Adipose tissue (tissue), 3 donors: ENCODE results near the gene ADGRE1. TPM values are rescaled to one million over a fixed set of nuclear protein-coding genes. Genes with fewer than 3 reads are reported as not detected.
"Not testable (repeated sequence)": the region's sequence is repeated elsewhere in the genome, so short reads cannot be mapped to it uniquely, and the experiment has no call there.

Source experiments
- H3K27ac ChIP-seq: one replicate; pipeline ENCODE4 v1.5.1; 2013; ENCODE audit warnings: low read depth, low read length
- whole genome bisulfite sequencing, 3 donors: extraction: QIAGEN DNeasy Blood & Tissue Kit; methylation state at CpG; one replicate each; pipeline ENCODE4 v1.1.7; 2013; 5-methylcytosine and 5-hydroxymethylcytosine counted together
- polyA plus RNA-seq, 3 donors: library from polyadenylated mRNA; stranded (reverse); fragments of 200-250 nt; gene quantifications; one replicate each; pipeline ENCODE4 v1.2.3, GENCODE V29; 2013
- donor health status: healthy with polysubstance abuse.
- donor health status: Bipolar disorder and iron deficiency.
- donor health status: healthy.

ADGRE1 gene
- 1 to 10 TPM in 1 of 3 donors, under 1 TPM in 2; 0.11 to 1.4 (median 0.13) TPM for polyA plus RNA-seq

- no peak within 1 kb of the TSS for H3K27ac ChIP-seq
- 51 to 65% (median 56%) methylated on average over 4 of the region's 4 CpGs for WGBS, 3 donors
Observed at GRCh38 chr19:6887316-6887715, at the start of gene ADGRE1. TSS of gene ADGRE1 (plus strand) at chr19:6887579. CDS start at chr19:6887609, 30 bp downstream.

GRCh38 chr19:6838062-6838655, 49.2 kb upstream of the ADGRE1 start:
- WGBS, 3 donors, result 77 to 94% (median 90%) methylated on average over 3 of the region's 3 CpGs

GRCh38 chr19:6842871-6843607, 44.3 kb upstream of the ADGRE1 start:
- no peak overlapping the region for H3K27ac ChIP-seq
- WGBS, 3 donors, result 70 to 83% (median 80%) methylated on average over 5 of the region's 5 CpGs

More at GRCh38 chr19:6838062-6838655, 49.2 kb upstream of the ADGRE1 start:
- no peak overlapping the region for H3K27ac ChIP-seq

GRCh38 chr19:6847828-6848200, 39.6 kb upstream of the ADGRE1 start:
- 92 to 96% (median 94%) methylated on average over 11 of the region's 11 CpGs for WGBS, 3 donors
- no peak overlapping the region for H3K27ac ChIP-seq

- H3K27ac ChIP-seq, result no peak overlapping the region
- WGBS, 3 donors, result 76 to 85% (median 79%) methylated on average over 3 of the region's 3 CpGs
Observed at GRCh38 chr19:6848986-6849385, 38.4 kb upstream of the ADGRE1 start.

GRCh38 chr19:6849876-6850275, 37.5 kb upstream of the ADGRE1 start:
- WGBS, 3 donors, result 42 to 84% (median 45%) methylated on average over 2 of the region's 2 CpGs

GRCh38 chr19:6851359-6851758, 36.0 kb upstream of the ADGRE1 start:
- H3K27ac ChIP-seq, result no peak overlapping the region
- 64 to 83% (median 77%) methylated on average over 1 of the region's 1 CpG for WGBS, 3 donors

More at GRCh38 chr19:6849876-6850275, 37.5 kb upstream of the ADGRE1 start:
- no peak overlapping the region for H3K27ac ChIP-seq

GRCh38 chr19:6852001-6852400, 35.4 kb upstream of the ADGRE1 start:
- no peak overlapping the region for H3K27ac ChIP-seq
- WGBS, 3 donors, result 86 to 100% (median 100%) methylated on average over 1 of the region's 1 CpG

- WGBS, 3 donors, result 80 to 92% (median 80%) methylated on average over 11 of the region's 11 CpGs
- H3K27ac ChIP-seq, result no peak overlapping the region
Observed at GRCh38 chr19:6853868-6854267, 33.5 kb upstream of the ADGRE1 start.

- H3K27ac ChIP-seq, result no peak overlapping the region
- 76 to 83% (median 83%) methylated on average over 2 of the region's 2 CpGs for WGBS, 3 donors
Observed at GRCh38 chr19:6854758-6855157, 32.6 kb upstream of the ADGRE1 start.

- no peak overlapping the region for H3K27ac ChIP-seq
- WGBS, 3 donors, result 43 to 51% (median 46%) methylated on average over 14 of the region's 14 CpGs
Observed at GRCh38 chr19:6856749-6857372, 30.5 kb upstream of the ADGRE1 start.

GRCh38 chr19:6861683-6862286, 25.6 kb upstream of the ADGRE1 start:
- no peak overlapping the region for H3K27ac ChIP-seq
- WGBS, 3 donors, result 78 to 82% (median 80%) methylated on average over 10 of the region's 10 CpGs

- H3K27ac ChIP-seq, result no peak overlapping the region
- 2% methylated on average over 16 of the region's 16 CpGs for WGBS, 3 donors
Observed at GRCh38 chr19:6862673-6863078, 24.7 kb upstream of the ADGRE1 start.

GRCh38 chr19:6864325-6864940, 22.9 kb upstream of the ADGRE1 start:
- WGBS, 3 donors, result 50 to 60% (median 53%) methylated on average over 9 of the region's 9 CpGs
- no peak overlapping the region for H3K27ac ChIP-seq

GRCh38 chr19:6865849-6866248, 21.5 kb upstream of the ADGRE1 start:
- WGBS, 3 donors, result 59 to 83% (median 82%) methylated on average over 10 of the region's 10 CpGs
- no peak overlapping the region for H3K27ac ChIP-seq

GRCh38 chr19:6866741-6867151, 20.6 kb upstream of the ADGRE1 start:
- WGBS, 3 donors, result 49 to 55% (median 52%) methylated on average over 6 of the region's 6 CpGs

GRCh38 chr19:6868351-6868750, 19.0 kb upstream of the ADGRE1 start:
- 5 to 6% (median 5%) methylated on average over 4 of the region's 4 CpGs for WGBS, 3 donors

More at GRCh38 chr19:6866741-6867151, 20.6 kb upstream of the ADGRE1 start:
- no peak overlapping the region for H3K27ac ChIP-seq

GRCh38 chr19:6869151-6869882, 18.1 kb upstream of the ADGRE1 start:
- not testable (repeated sequence) for H3K27ac ChIP-seq
- WGBS, 3 donors, result 85 to 91% (median 85%) methylated on average over 21 to 22 of the region's 22 CpGs

More at GRCh38 chr19:6868351-6868750, 19.0 kb upstream of the ADGRE1 start:
- no peak overlapping the region for H3K27ac ChIP-seq
